HG03066 (cell line): ENCODE data around the gene DAZ4.
"Not testable (repeated sequence)": the region's sequence is repeated elsewhere in the genome, so short reads cannot be mapped to it uniquely, and the experiment has no call there.

Source experiments
- ATAC-seq: cut with Tn5 transposase; IDR thresholded peaks from one replicate; pipeline ENCODE4 v1.9.1; 2021; ENCODE audit warnings: low read depth; ENCODE audit not compliant: unreplicated experiment

Gene DAZ4, protein sequence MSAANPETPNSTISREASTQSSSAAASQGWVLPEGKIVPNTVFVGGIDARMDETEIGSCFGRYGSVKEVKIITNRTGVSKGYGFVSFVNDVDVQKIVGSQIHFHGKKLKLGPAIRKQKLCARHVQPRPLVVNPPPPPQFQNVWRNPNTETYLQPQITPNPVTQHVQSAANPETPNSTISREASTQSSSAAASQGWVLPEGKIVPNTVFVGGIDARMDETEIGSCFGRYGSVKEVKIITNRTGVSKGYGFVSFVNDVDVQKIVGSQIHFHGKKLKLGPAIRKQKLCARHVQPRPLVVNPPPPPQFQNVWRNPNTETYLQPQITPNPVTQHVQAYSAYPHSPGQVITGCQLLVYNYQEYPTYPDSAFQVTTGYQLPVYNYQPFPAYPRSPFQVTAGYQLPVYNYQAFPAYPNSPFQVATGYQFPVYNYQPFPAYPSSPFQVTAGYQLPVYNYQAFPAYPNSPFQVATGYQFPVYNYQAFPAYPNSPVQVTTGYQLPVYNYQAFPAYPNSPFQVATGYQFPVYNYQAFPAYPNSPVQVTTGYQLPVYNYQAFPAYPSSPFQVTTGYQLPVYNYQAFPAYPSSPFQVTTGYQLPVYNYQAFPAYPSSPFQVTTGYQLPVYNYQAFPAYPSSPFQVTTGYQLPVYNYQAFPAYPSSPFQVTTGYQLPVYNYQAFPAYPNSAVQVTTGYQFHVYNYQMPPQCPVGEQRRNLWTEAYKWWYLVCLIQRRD

DNA sequence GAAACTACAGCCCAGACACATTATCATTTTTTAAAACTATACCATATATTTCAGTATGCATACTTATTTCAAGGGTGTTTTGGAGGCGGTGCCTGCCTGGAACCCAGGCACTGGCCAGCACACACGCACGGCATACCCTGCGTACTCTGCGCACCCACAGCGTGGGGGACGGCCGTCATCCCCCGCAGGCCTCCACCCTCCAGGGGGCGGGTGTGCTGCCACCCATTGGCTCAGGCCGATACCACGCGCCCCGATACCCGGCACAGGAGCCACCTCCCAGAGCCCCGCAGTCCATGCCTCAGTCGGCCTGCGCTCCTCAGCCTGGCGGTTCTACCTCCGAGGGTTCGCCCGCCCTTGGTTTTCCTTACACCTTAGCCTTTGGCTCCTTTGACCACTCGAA is at the start of gene DAZ4:
TSS of gene DAZ4 (plus strand) at position 301 of the 400 bp plus-strand sequence. CDS start 208 bp downstream, outside the sequence.
- not testable (repeated sequence) for ATAC-seq

DNA sequence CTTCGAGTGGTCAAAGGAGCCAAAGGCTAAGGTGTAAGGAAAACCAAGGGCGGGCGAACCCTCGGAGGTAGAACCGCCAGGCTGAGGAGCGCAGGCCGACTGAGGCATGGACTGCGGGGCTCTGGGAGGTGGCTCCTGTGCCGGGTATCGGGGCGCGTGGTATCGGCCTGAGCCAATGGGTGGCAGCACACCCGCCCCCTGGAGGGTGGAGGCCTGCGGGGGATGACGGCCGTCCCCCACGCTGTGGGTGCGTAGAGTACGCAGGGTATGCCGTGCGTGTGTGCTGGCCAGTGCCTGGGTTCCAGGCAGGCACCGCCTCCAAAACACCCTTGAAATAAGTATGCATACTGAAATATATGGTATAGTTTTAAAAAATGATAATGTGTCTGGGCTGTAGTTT is 20.4 kb upstream of the DAZ4 start, which contains the start of gene DAZ3:
TSS of gene DAZ3 (minus strand) at position 101 of the 400 bp plus-strand sequence. CDS start 208 bp downstream, outside the sequence.
- ATAC-seq = not testable (repeated sequence)

DNA sequence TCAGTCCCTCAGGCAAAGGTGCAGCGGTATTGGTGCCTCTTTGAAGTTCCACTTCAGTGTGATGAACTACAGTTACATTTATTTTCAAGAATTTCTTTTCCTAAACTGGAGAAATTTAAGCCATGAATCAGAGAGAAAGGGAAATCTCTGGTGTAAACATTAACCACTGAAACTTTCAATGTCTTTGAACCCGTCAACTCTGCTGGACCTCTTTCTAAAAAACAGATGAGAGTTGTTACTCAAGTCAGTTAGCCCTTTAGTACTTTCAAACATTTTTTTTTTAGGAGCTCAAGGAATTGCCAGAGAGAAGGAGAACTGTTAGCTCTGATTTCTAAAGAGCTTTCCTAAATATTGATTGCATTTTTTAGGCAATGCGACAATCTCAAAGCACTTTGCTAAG is 11.9 kb upstream of the DAZ4 start:
- ATAC-seq = not testable (repeated sequence)

DNA sequence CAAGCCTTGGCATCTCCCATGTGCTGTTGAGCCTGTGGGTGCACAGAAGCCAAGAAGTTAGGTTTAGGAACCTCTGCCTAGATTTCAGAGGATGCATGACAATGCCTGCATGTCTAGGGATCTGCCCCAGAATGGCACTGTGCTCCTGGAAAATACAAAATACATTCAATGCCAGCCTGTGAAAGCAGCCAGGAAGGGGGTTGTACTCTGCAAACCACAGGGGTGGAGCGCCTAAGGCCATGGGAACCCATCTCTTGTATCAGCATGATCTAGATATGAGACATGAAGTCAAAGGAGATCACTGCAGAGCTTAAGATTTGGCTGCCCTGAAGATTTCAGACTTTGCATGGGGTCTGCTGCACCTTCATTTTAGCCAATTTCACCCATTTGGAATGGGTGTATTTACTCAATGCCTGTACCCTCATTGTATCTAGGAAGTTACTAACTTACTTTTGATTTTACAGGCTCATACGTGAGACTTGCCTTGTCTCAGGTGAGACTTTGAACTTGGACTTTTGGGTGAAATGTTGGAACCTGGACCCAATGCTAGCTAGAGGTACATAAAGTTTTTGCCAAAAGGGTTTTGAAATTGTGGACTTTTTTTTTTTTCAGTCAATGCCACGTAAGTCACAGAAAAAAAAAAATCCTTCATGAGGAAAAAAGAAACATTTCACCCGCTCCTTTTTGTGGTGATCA is 9.4 kb upstream of the DAZ4 start:
- not testable (repeated sequence) for ATAC-seq

DNA sequence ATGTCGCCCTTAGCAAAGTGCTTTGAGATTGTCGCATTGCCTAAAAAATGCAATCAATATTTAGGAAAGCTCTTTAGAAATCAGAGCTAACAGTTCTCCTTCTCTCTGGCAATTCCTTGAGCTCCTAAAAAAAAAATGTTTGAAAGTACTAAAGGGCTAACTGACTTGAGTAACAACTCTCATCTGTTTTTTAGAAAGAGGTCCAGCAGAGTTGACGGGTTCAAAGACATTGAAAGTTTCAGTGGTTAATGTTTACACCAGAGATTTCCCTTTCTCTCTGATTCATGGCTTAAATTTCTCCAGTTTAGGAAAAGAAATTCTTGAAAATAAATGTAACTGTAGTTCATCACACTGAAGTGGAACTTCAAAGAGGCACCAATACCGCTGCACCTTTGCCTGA is 8.7 kb upstream of the DAZ4 start:
- not testable (repeated sequence) for ATAC-seq
